HUES6 (cell line): Measurements from ENCODE around the gene CSH1.

ENCODE experiments used
- H3K27ac ChIP-seq: 2 replicates; pipeline ENCODE4 v1.7.0; 2013; ENCODE audit warnings: low read depth, mild to moderate bottlenecking, low read length, inconsistent platforms
- H3K27me3 ChIP-seq: 2 replicates; pipeline ENCODE4 v1.6.1; 2013; ENCODE audit warnings: low read length; ENCODE audit not compliant: control insufficient read depth, insufficient read depth
- H3K36me3 ChIP-seq: 2 replicates; pipeline ENCODE4 v1.6.1; 2013; ENCODE audit warnings: low read length; ENCODE audit not compliant: control insufficient read depth, insufficient read depth
- H3K4me1 ChIP-seq: 2 replicates; pipeline ENCODE4 v1.6.1; 2013; ENCODE audit warnings: low read length; ENCODE audit not compliant: control insufficient read depth, insufficient read depth
- H3K4me3 ChIP-seq: 2 replicates; pipeline ENCODE4 v1.5.1; 2013; ENCODE audit warnings: low read depth, low read length
- H3K9ac ChIP-seq: one replicate; pipeline ENCODE4 v1.6.1; 2013; ENCODE audit warnings: mild to moderate bottlenecking, low read length
- H3K9me3 ChIP-seq: 2 replicates; pipeline ENCODE4 v1.6.1; 2013; ENCODE audit warnings: low read depth, low read length; ENCODE audit not compliant: control insufficient read depth, insufficient read depth

CSH1 gene

DNA sequence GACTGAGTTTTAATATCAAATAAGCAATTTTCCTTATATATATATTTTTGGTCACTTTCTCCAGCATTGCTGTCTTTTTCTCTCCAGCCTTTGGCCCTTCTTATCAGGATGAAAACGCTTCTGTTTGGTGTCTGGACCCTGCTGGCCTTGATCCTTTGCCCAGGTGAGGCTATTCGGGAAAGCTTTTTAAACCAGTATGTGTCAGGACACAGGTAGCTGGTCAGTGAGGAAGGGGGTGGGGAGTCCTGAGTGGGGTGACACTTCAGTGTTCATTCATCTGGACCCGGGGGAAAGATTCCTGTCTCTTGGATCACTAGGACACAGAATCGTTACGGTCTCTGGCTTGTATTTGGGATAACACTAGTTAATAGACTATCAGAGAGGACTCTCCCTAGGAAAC, 41.7 kb downstream of the CSH1 start:
- H3K9me3 ChIP-seq = no peaks in the 10 kb centered on the region

DNA sequence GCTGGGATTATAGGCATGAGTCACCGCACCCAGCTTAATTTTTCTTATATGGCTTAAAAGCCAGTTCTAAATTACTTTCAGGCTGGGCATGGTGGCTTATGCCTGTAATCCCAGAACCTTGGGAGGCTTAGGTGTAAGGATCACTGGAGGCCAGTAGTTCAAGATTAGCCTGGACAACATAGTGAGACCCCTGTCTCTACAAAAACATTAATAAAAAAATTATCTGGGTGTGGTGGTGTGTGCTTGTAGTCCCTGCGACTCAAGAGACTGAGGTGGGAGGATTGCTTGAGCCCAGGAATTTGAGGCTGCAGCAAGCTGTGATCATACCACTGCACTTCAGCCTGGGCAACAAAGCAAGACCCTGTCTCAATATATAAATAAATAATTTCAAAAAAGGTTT, 43.1 kb downstream of the CSH1 start:
- no peak overlapping the region for H3K4me3 ChIP-seq
- H3K27ac ChIP-seq = no peak overlapping the region
- peaks cover 10% of the 10 kb centered on the region for H3K27me3 ChIP-seq
- H3K36me3 ChIP-seq = no peaks in the 10 kb centered on the region
- H3K9ac ChIP-seq = no peak overlapping the region
- no peaks in the 10 kb centered on the region for H3K4me1 ChIP-seq
- H3K9me3 ChIP-seq = no peaks in the 10 kb centered on the region; the same call in 1 of the 2 replicates

More for the DNA sequence above, 41.7 kb downstream of the CSH1 start:
- H3K4me1 ChIP-seq = no peaks in the 10 kb centered on the region
- no peak overlapping the region for H3K4me3 ChIP-seq
- peaks cover 13% of the 10 kb centered on the region for H3K27me3 ChIP-seq
- H3K27ac ChIP-seq = no peak overlapping the region
- no peak overlapping the region for H3K9ac ChIP-seq
- no peaks in the 10 kb centered on the region for H3K36me3 ChIP-seq

DNA sequence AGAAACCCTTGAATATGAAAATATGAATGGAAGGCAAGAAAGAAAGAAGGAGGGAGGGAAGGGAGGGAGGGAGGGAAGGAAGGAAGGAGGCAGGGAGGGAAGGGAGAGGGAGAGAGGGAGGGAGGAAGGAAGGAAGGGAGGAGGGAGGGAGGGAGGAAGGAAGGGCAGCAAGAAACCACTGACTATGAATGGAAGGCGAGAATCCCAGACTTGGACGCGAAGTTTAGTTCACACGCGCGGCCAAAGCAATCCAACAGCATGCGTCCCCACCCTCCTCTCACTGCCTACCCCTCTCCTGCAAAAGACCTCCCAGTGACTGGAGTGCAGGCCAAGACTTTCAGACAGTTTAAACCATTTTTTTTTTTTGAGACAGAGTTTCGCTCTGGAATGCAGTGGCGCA, 46.0 kb downstream of the CSH1 start:
- Histone ChIP-seq H3K4me3 (no peak overlapping the region), H3K4me1 (no peaks in the 10 kb centered on the region), H3K9me3 (no peaks in the 10 kb centered on the region; the same call in 1 of the 2 replicates), H3K9ac (no peak overlapping the region), H3K27ac (no peak overlapping the region), H3K36me3 (no peaks in the 10 kb centered on the region), H3K27me3 (peaks cover 18% of the 10 kb centered on the region)

- H3K4me3 ChIP-seq = peak overlapping the region; percentile 48
- peaks cover 2% of the 10 kb centered on the region; the same call in 1 of the 2 replicates for H3K4me1 ChIP-seq
- H3K9me3 ChIP-seq = no peaks in the 10 kb centered on the region; the same call in 1 of the 2 replicates
- H3K27ac ChIP-seq = peak overlapping the region; percentile 62; the same call in 1 of the 2 replicates
- peaks cover 18% of the 10 kb centered on the region for H3K27me3 ChIP-seq
- peak overlapping the region; percentile 90 for H3K9ac ChIP-seq
- H3K36me3 ChIP-seq = no peaks in the 10 kb centered on the region
Measured at GRCh38 chr17:63848834-63849689, 47.3 kb downstream of the CSH1 start.

DNA sequence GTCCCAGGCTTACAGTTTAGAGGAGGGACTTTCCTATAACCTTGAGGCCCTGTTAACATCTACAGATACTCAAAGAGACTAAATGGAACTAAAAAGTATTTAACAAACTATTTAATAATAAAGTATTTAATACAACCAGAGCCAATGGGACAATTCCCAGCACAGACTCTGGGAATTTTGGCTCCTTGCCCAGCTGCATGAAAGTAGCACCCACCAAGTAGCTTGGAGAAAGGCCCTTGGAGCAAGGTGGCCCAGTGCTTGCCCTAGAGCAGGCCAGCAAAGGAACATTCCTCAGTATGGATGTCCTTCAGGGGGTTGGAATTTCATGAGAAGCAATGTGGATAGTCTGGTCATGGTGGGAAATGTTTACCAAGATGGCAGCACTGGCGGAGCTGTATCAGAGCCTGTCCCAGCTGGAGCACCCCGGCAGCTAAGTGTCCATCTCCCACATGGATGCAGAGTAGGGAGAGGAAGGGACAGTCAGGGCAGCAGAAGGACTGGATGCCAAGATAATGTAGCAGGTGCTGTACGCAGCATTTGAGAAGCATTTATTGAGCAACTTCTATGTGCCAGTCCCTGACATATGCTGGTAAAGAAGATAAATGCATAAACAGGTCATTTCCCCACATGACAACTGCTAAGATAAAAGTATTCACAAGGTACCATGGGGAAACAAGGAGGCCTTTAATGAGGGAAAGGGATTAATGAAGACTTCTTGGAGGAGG, 48.7 kb downstream of the CSH1 start:
- H3K27ac ChIP-seq = no peak overlapping the region
- H3K36me3 ChIP-seq = no peaks in the 10 kb centered on the region
- H3K27me3 ChIP-seq = peaks cover 18% of the 10 kb centered on the region
- H3K4me1 ChIP-seq = peaks cover 2% of the 10 kb centered on the region; the same call in 1 of the 2 replicates
- no peak overlapping the region for H3K4me3 ChIP-seq
- H3K9ac ChIP-seq = no peak overlapping the region
- H3K9me3 ChIP-seq = no peaks in the 10 kb centered on the region; the same call in 1 of the 2 replicates

- Histone ChIP-seq H3K4me1 (peaks cover 12% of the 10 kb centered on the region), H3K27me3 (peaks cover 18% of the 10 kb centered on the region), H3K9ac (no peak overlapping the region), H3K27ac (no peak overlapping the region), H3K36me3 (no peaks in the 10 kb centered on the region), H3K4me3 (no peak overlapping the region), H3K9me3 (no peaks in the 10 kb centered on the region; the same call in 1 of the 2 replicates)
Measured at GRCh38 chr17:63845509-63845908, 50.9 kb downstream of the CSH1 start.
